GM12878 (cell line): Measurements from ENCODE around the gene TM7SF2. TPM values are rescaled to one million over a fixed set of nuclear protein-coding genes. Genes with fewer than 3 reads are reported as not detected.

Experiments used
- ATAC-seq: fragments of 200-7000 bp; cut with Tn5 transposase; 3 replicates; pipeline ENCODE4 v1.9.1; 2020; ENCODE audit warnings: mild to moderate bottlenecking, moderate library complexity
- BruUV-seq: library from RNA; stranded (reverse); fragments of 400-500 nt; replicated peaks from 2 replicates; lab custom pipeline; 2021; lab: Mats Ljungman, UMichigan
- CTCF ChIA-PET: fragments of 300-600 bp; sonication (Branson Sonifier 250); formaldehyde crosslinking; extraction: SDS; loops from one replicate; lab custom pipeline; 2021; ENCODE audit warnings: inconsistent platforms; lab: Yijun Ruan, JAX
- POLR2A ChIA-PET: fragments of 350-600 bp; formaldehyde crosslinking; extraction: SDS; loops from one replicate; lab custom pipeline; 2021; ENCODE audit warnings: inconsistent platforms; lab: Charles Lee
- RAD21 ChIA-PET: fragments of 300-600 bp; sonication (Branson Sonifier 250); formaldehyde crosslinking; loops from one replicate; lab custom pipeline; 2023; ENCODE audit warnings: antibody characterized with exemption; ENCODE audit not compliant: unreplicated experiment; lab: Charles Lee
- SMC1A ChIA-PET: fragments of 300-600 bp; sonication (Branson Sonifier 250); formaldehyde crosslinking; loops from one replicate; lab custom pipeline; 2023; ENCODE audit not compliant: unreplicated experiment, uncharacterized antibody; lab: Charles Lee
- DNase-seq: peaks from one replicate; pipeline ENCODE4 v3.0.0-alpha.2; 2011; ENCODE audit warnings: low read depth, low spot score
- FAIRE-seq: peaks from 3 replicates; lab custom pipeline; 2011; peaks lifted over from hg19 to GRCh38; lab: Jason Lieb, UNC
- H2AFZ ChIP-seq: 2 replicates; pipeline ENCODE4 v1.6.0; 2011; ENCODE audit warnings: low read depth, low read length, control low read depth; ENCODE audit not compliant: control insufficient read depth
- H3K27ac ChIP-seq: 2 replicates; pipeline ENCODE4 v1.5.1; 2011; ENCODE audit warnings: control low read depth; ENCODE audit not compliant: control insufficient read depth, insufficient read depth
- H3K27me3 ChIP-seq, 2 experiments: replicated peaks in 1 of 2; 2 replicates each; pipeline versions ENCODE4 v1.6.0 to v1.6.1; 2011; ENCODE audit warnings: low read length in 1 of 2; ENCODE audit not compliant: control insufficient read depth in 2 of 2, insufficient read depth in 2 of 2
- H3K36me3 ChIP-seq, 2 experiments: 2 replicates each; pipeline ENCODE4 v1.5.1; 2011; ENCODE audit warnings: low read length in 1 of 2; ENCODE audit not compliant: control insufficient read depth in 2 of 2, insufficient read depth in 2 of 2
- H3K4me1 ChIP-seq: 2 replicates; pipeline ENCODE4 v1.6.1; 2011; ENCODE audit warnings: mild to moderate bottlenecking, low read length, moderate library complexity, mixed read lengths; ENCODE audit not compliant: control insufficient read depth, insufficient read depth
- H3K4me2 ChIP-seq: 2 replicates; pipeline ENCODE4 v1.6.0; 2011; ENCODE audit warnings: control low read depth; ENCODE audit not compliant: control insufficient read depth, insufficient read depth
- H3K4me3 ChIP-seq: fragments of 200-600 bp; sonication (generic); 2 replicates; pipeline ENCODE4 v1.5.1; 2016
- H3K79me2 ChIP-seq: 2 replicates; pipeline ENCODE4 v1.6.0; 2011; ENCODE audit warnings: low read length; ENCODE audit not compliant: control insufficient read depth, insufficient read depth
- H3K9ac ChIP-seq: 2 replicates; pipeline ENCODE4 v1.8.0; 2011; ENCODE audit warnings: low read length, control low read depth, mixed read lengths; ENCODE audit not compliant: control insufficient read depth, insufficient read depth
- H3K9me3 ChIP-seq: replicated peaks from 3 replicates; pipeline ENCODE4 v1.5.1; 2011; ENCODE audit warnings: mild to moderate bottlenecking, low read length; ENCODE audit not compliant: control insufficient read depth, insufficient read depth
- H4K20me1 ChIP-seq: 2 replicates; pipeline ENCODE4 v1.6.0; 2011; ENCODE audit not compliant: control insufficient read depth, insufficient read depth
- ASH2L ChIP-seq: fragments of 300-600, 200-600 bp; sonication (generic); IDR thresholded peaks from 2 replicates; pipeline ENCODE4 v1.6.1; 2017; ENCODE audit warnings: low read depth, mild to moderate bottlenecking, borderline replicate concordance
- CBFB ChIP-seq: IDR thresholded peaks from 2 replicates; pipeline ENCODE4 v1.6.1; 2016; ENCODE audit warnings: antibody characterized with exemption, low read depth
- CHD2 ChIP-seq: IDR thresholded peaks from 2 replicates; pipeline ENCODE4 v1.6.1; 2011; ENCODE audit warnings: low read depth, low read length, improper control_type of control experiment, borderline replicate concordance
- DPF2 ChIP-seq: fragments of 450-650 bp; IDR thresholded peaks from 2 replicates; pipeline ENCODE4 v1.6.1; 2017; ENCODE audit warnings: mild to moderate bottlenecking
- ESRRA ChIP-seq: IDR thresholded peaks from 2 replicates; pipeline ENCODE4 v1.6.1; 2012; ENCODE audit warnings: mild to moderate bottlenecking, low read length, improper control_type of control experiment
- FOXM1 ChIP-seq: IDR thresholded peaks from 2 replicates; pipeline ENCODE4 v1.6.1; 2012; ENCODE audit warnings: low read depth, mild to moderate bottlenecking, inconsistent platforms, low read length, moderate library complexity
- HDAC6 ChIP-seq: fragments of 200-600 bp; sonication (generic); IDR thresholded peaks from one replicate; pipeline ENCODE4 v1.8.0; 2017; ENCODE audit warnings: antibody characterized with exemption; ENCODE audit not compliant: unreplicated experiment
- MTA3 ChIP-seq: IDR thresholded peaks from 2 replicates; pipeline ENCODE4 v1.6.1; 2012; ENCODE audit warnings: low read length, inconsistent platforms, borderline replicate concordance
- NFIC ChIP-seq: IDR thresholded peaks from 2 replicates; pipeline ENCODE4 v1.6.1; 2012; ENCODE audit warnings: low read depth, mild to moderate bottlenecking, inconsistent platforms, low read length, moderate library complexity
- POU2F2 ChIP-seq: IDR thresholded peaks from 3 replicates; pipeline ENCODE4 v1.6.1; 2011; ENCODE audit warnings: low read depth, mild to moderate bottlenecking, low read length, borderline replicate concordance
- RBBP5 ChIP-seq: fragments of 200-600 bp; sonication (generic); conservative IDR thresholded peaks from 2 replicates; pipeline ENCODE4 v1.6.1; 2016
- RELA ChIP-seq: fragments of 450-650 bp; IDR thresholded peaks from 2 replicates; pipeline ENCODE4 v1.8.0; 2014; ENCODE audit warnings: borderline replicate concordance; ENCODE audit not compliant: partially characterized antibody
- RFX5 ChIP-seq: IDR thresholded peaks from 2 replicates; pipeline ENCODE4 v1.6.1; 2011; ENCODE audit warnings: low read depth, low read length, improper control_type of control experiment
- ZBTB40 ChIP-seq: fragments of 450-650 bp; IDR thresholded peaks from 2 replicates; pipeline ENCODE4 v1.6.1; 2016; ENCODE audit warnings: mild to moderate bottlenecking, moderate library complexity, borderline replicate concordance
- ZNF217 ChIP-seq: fragments of 450-650 bp; IDR thresholded peaks from 2 replicates; pipeline ENCODE4 v1.6.1; 2017; ENCODE audit warnings: antibody characterized with exemption, mild to moderate bottlenecking
- WGBS: methylation state at CpG from one replicate; pipeline ENCODE4 v1.1.6; 2016; ENCODE audit warnings: low lambda C conversion rate; ENCODE audit not compliant: insufficient replicate concordance, insufficient coverage; ENCODE audit errors: missing lambda C conversion rate; 5-methylcytosine and 5-hydroxymethylcytosine counted together
- in situ Hi-C: fragments of 300-500 bp; cut with MboI; formaldehyde crosslinking; loops from 9 replicates; pipeline ENCODE4 v1.14.3; 2018; ENCODE audit warnings: mixed read lengths
- intact Hi-C: fragments of 100-400 bp; cut with micrococcal nuclease; formaldehyde crosslinking; loops from one replicate; pipeline ENCODE4 v1.14.2; 2022; ENCODE audit not compliant: unreplicated experiment
- polyA plus RNA-seq, 11 experiments: library from polyadenylated mRNA; depleted of rRNA in 4 of 11; unstranded in 6 of 11; stranded (reverse) in 5 of 11; fragments of >200 nt; fragmentation: Nextera tagmentation in 4 of 11; fragmentation: Illumina TruSeq in 1 of 11; extraction: Ambion mirVana in 4 of 11; extraction: Trizol in 1 of 11; gene quantifications; 1 replicate in 1 of 11; 2 replicates in 10 of 11; pipeline versions ENCODE4 v1.2.1 to v1.2.3, GENCODE V29; 2011 to 2016; ENCODE audit warnings: inconsistent platforms in 2 of 11, missing spikeins in 2 of 11, low read depth in 1 of 11
- total RNA-seq, 4 experiments: library from RNA; depleted of rRNA in 3 of 4; stranded (reverse); fragments of >200 nt in 3 of 4; fragmentation: Illumina TruSeq in 1 of 4; extraction: Trizol in 1 of 4; gene quantifications; 2 replicates each; pipeline versions ENCODE4 v1.2.1 to v1.2.3, GENCODE V29; 2013 to 2021
- TF ChIP-seq, protein P1 (sequence below): fragments of 450-650 bp; IDR thresholded peaks from 2 replicates; pipeline ENCODE4 v1.6.1; 2014; ENCODE audit warnings: mild to moderate bottlenecking
- TF ChIP-seq, protein P2 (sequence below): IDR thresholded peaks from 2 replicates; pipeline ENCODE4 v1.6.1; 2011; ENCODE audit warnings: low read depth, low read length, improper control_type of control experiment, borderline replicate concordance

TM7SF2 gene
- total and polyA plus RNA-seq, 10 of the 15 experiments (the other 5 are each of a cell fraction or from before 2014, with no cell fraction given), result 0.52 to 57.7 (median 20.7) TPM

- Histone ChIP-seq H3K9me3 (no peaks in the 10 kb centered on the region), H3K79me2 (no peaks in the 10 kb centered on the region), H3K9ac (no peak overlapping the region), H3K27me3 (no peaks in the 10 kb centered on the region), H3K4me1 (peaks cover 22% of the 10 kb centered on the region), H3K4me2 (no peak overlapping the region), H2AFZ (no peak overlapping the region), H3K27ac (no peak overlapping the region), H4K20me1 (no peaks in the 10 kb centered on the region), H3K36me3 (no peaks in the 10 kb centered on the region), H3K4me3 (no peak overlapping the region)
- no peak for ATAC-seq
- WGBS, result 93% methylated on average over 3 of the region's 3 CpGs
- DNase-seq, result no peak
- POLR2A ChIA-PET, result interaction anchor here (0.7 to 1.4 kb wide), 2 partner anchors 16 to 22 kb away, joined by 3 to 4 read pairs; no protein-coding TSS in a partner anchor
- SMC1A ChIA-PET, result interaction anchor here (1.3 kb wide), 1 partner anchor 21 kb away, joined by 7 read pairs; no protein-coding TSS in a partner anchor
- intact Hi-C loops, result no loop called here
- RAD21 ChIA-PET, result no interaction called here
- BruUV-seq, result no TSS peak
- in situ Hi-C loops, result no loop called here
- no peak for FAIRE-seq
- CTCF ChIA-PET, result interaction anchor here (1.1 kb wide), 1 partner anchor 9 kb away, joined by 4 read pairs; no protein-coding TSS in a partner anchor
- TF ChIP-seq, protein P1, sequence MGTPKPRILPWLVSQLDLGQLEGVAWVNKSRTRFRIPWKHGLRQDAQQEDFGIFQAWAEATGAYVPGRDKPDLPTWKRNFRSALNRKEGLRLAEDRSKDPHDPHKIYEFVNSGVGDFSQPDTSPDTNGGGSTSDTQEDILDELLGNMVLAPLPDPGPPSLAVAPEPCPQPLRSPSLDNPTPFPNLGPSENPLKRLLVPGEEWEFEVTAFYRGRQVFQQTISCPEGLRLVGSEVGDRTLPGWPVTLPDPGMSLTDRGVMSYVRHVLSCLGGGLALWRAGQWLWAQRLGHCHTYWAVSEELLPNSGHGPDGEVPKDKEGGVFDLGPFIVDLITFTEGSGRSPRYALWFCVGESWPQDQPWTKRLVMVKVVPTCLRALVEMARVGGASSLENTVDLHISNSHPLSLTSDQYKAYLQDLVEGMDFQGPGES, result no peak
- TF ChIP-seq HDAC6 (no peak), ASH2L (no peak), POU2F2 (no peak), ESRRA (no peak), RBBP5 (no peak), ZNF217 (no peak), CBFB (no peak), MTA3 (no peak), FOXM1 (no peak), RELA (no peak), NFIC (no peak), CHD2 (no peak), RFX5 (no peak), ZBTB40 (no peak), DPF2 (no peak)
- TF ChIP-seq, protein P2, sequence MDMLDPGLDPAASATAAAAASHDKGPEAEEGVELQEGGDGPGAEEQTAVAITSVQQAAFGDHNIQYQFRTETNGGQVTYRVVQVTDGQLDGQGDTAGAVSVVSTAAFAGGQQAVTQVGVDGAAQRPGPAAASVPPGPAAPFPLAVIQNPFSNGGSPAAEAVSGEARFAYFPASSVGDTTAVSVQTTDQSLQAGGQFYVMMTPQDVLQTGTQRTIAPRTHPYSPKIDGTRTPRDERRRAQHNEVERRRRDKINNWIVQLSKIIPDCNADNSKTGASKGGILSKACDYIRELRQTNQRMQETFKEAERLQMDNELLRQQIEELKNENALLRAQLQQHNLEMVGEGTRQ, result no peak
Observed at GRCh38 chr11:65156926-65157325, 45.3 kb downstream of the TM7SF2 start.
